GM12875 (cell line): ENCODE measurements around the gene CCDC15.

Experiments used
- H3K4me3 ChIP-seq: one replicate; pipeline ENCODE4 v1.5.1; 2011; ENCODE audit warnings: low read depth, low read length, control low read depth
- CTCF ChIP-seq: IDR thresholded peaks from 2 replicates; pipeline ENCODE4 v1.5.1; 2011; ENCODE audit warnings: low read depth, mild to moderate bottlenecking, control low read depth, inconsistent platforms, low read length, moderate library complexity, borderline replicate concordance; ENCODE audit not compliant: insufficient read depth

CCDC15 gene

GRCh38 chr11:125057693-125058016, 103.7 kb downstream of the CCDC15 start:
- H3K4me3 ChIP-seq = no peak overlapping the region
- no peak for TF ChIP-seq CTCF

GRCh38 chr11:125061281-125061680, 107.3 kb downstream of the CCDC15 start:
- TF ChIP-seq CTCF = no peak

GRCh38 chr11:125062218-125062930, 108.4 kb downstream of the CCDC15 start:
- TF ChIP-seq CTCF = no peak
- H3K4me3 ChIP-seq = peak overlapping the region; percentile 80

More at GRCh38 chr11:125061281-125061680, 107.3 kb downstream of the CCDC15 start:
- no peak overlapping the region for H3K4me3 ChIP-seq

GRCh38 chr11:125062931-125063428, 109.0 kb downstream of the CCDC15 start, which contains the start of gene SLC37A2:
Gene SLC37A2, plus strand, starts transcription at chr11:125063305. Its CDS starts 63 bp downstream, at chr11:125063368.
- TF ChIP-seq CTCF = no peak
- peak within 1 kb of the TSS; percentile 80 for H3K4me3 ChIP-seq

- peak overlapping the region; percentile 80 for H3K4me3 ChIP-seq
- TF ChIP-seq CTCF = no peak
These were observed 109.5 kb downstream of the CCDC15 start for GRCh38 chr11:125063429-125064043.

- TF ChIP-seq CTCF = no peak
- peak overlapping the region; percentile 80 for H3K4me3 ChIP-seq
These were observed 110.1 kb downstream of the CCDC15 start for GRCh38 chr11:125064070-125064469.

- TF ChIP-seq CTCF = no peak
- H3K4me3 ChIP-seq = no peak overlapping the region
These were observed 114.4 kb downstream of the CCDC15 start for GRCh38 chr11:125068368-125068767.
